ENCODE results near the gene RAB34.

RAB34 gene

DNA sequence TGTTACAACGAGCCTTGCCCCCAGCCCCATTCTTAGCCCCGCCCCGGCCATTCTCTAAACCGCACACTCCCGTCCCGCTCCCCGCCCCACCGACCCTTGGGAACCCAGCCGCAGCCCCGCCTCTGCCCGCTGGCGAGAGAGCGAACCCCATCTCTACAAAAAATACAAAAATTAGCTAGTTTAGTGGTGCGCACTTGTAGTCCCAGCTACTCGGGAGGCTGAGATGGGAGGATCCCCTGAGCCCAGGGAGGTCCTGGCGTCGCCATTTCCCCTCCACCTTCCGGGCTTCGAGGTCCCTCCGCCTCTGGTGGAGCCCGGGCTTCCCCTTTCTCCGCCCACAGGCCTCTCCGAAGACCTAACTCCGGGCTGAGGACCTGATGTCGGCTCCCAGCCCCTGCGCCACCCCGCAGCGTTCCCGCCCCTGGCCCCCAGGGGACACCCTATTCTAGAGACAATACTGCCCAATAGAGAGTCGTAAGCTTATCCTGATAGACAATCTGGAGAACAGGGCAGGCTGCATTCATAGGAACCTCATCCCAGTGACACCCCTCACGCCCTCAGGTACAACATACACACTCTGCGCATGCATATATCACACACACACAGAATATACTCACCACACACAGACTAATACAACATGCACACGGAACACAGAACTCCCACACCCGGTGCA lies 5.5 kb downstream of the RAB34 start:
- Histone ChIP-seq H3K14ac (ENCODE audit: low read length in 2 of 2) (no peak overlapping the region), H3K4me3 (ENCODE audit: insufficient read depth in 1 of 2, low read depth in 1 of 2, low read length in 2 of 2) (peak overlapping the region in 1 of 2 experiments; percentile 84), H3K79me1 (replicated peaks; ENCODE audit: low read length, poor library complexity, severe bottlenecking) (peaks cover 16% of the 10 kb centered on the region), H3K9ac (ENCODE audit: low read length) (peak overlapping the region; percentile 95), H3K4me2 (ENCODE audit: low read length, poor library complexity, severe bottlenecking) (no peak overlapping the region), H3K36me3 (ENCODE audit: control insufficient read depth in 1 of 2, insufficient read depth in 2 of 2, low read depth in 1 of 2, low read length in 2 of 2) (peaks cover 34 to 42% of the 10 kb centered on the region in 2 experiments), H2BK5ac (ENCODE audit: low read depth, low read length, poor library complexity, severe bottlenecking) (no peak overlapping the region), H3K27ac (ENCODE audit: low read length, poor library complexity, severe bottlenecking) (no peak overlapping the region), H3K23ac (ENCODE audit: low read length in 2 of 2) (peak overlapping the region in 1 of 2 experiments; percentile 10), H2BK12ac (ENCODE audit: low read length in 2 of 2) (peak overlapping the region; percentile 29), H2AFZ (ENCODE audit: low read depth, low read length) (no peak overlapping the region), H2BK120ac (ENCODE audit: low read depth, low read length) (peak overlapping the region; percentile 42), H3K9me3 (ENCODE audit: control insufficient read depth, low read length) (no peaks in the 10 kb centered on the region), H2AK5ac (ENCODE audit: low read length, severe bottlenecking) (no peak overlapping the region), H3K4ac (ENCODE audit: low read depth in 1 of 2, low read length in 2 of 2) (peak overlapping the region in 1 of 2 experiments; percentile 55), H4K8ac (ENCODE audit: low read length) (peak overlapping the region; percentile 90), H2BK15ac (ENCODE audit: low read depth, poor library complexity, severe bottlenecking) (no peak overlapping the region), H3K27me3 (ENCODE audit: control insufficient read depth in 1 of 2, insufficient read depth in 1 of 2, low read length in 2 of 2) (no peaks in the 10 kb centered on the region), H4K91ac (ENCODE audit: low read length) (peak overlapping the region; percentile 67), H3K18ac (ENCODE audit: low read depth in 1 of 2, low read length in 2 of 2) (peak overlapping the region; percentile 70 to 86), H3K4me1 (ENCODE audit: control insufficient read depth, insufficient read depth, low read depth, low read length) (peaks cover 23% of the 10 kb centered on the region)
- peak; percentile 55 for DNase-seq
- 22% methylated on average over 34 of the region's 34 CpGs for WGBS

DNA sequence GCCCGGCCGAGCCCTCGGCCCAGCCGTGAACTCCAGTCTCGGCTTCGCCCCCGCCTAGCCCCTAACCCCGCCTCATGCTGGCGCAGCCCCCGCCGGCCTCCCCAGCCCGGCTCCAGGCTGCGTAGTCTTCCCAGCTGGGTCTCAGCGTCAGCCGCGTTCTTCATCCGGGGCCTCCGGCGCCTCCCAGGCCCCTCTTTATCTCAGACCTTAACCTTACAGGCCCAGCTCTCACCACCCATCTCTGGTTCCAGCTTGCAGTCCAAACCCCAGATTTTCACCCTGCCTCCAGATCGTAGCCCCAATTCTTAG lies 6.0 kb downstream of the RAB34 start, which contains the start of gene PROCA1:
TSS of gene PROCA1 (minus strand) at position 166 of the 309 bp plus-strand sequence. CDS start 228 bp downstream, outside the sequence.
- Histone ChIP-seq H3K4me2 (ENCODE audit: low read length, poor library complexity, severe bottlenecking) (peak within 1 kb of the TSS; percentile 84), H3K27me3 (ENCODE audit: control insufficient read depth in 1 of 2, insufficient read depth in 1 of 2, low read length in 2 of 2) (no peaks in the 10 kb centered on the region), H3K36me3 (ENCODE audit: control insufficient read depth in 1 of 2, insufficient read depth in 2 of 2, low read depth in 1 of 2, low read length in 2 of 2) (peaks cover 34 to 42% of the 10 kb centered on the region in 2 experiments), H3K9me3 (ENCODE audit: control insufficient read depth, low read length) (no peaks in the 10 kb centered on the region), H3K79me1 (replicated peaks; ENCODE audit: low read length, poor library complexity, severe bottlenecking) (peaks cover 16% of the 10 kb centered on the region), H3K27ac (ENCODE audit: low read length, poor library complexity, severe bottlenecking) (peak within 1 kb of the TSS; percentile 63), H4K91ac (ENCODE audit: low read length) (peak within 1 kb of the TSS; percentile 73), H3K23ac (ENCODE audit: low read length in 2 of 2) (peak within 1 kb of the TSS in 1 of 2 experiments; percentile 77), H4K8ac (ENCODE audit: low read length) (peak within 1 kb of the TSS; percentile 90), H3K4me1 (ENCODE audit: control insufficient read depth, insufficient read depth, low read depth, low read length) (peaks cover 23% of the 10 kb centered on the region), H3K14ac (ENCODE audit: low read length in 2 of 2) (no peak within 1 kb of the TSS), H2BK15ac (ENCODE audit: low read depth, poor library complexity, severe bottlenecking) (peak within 1 kb of the TSS; percentile 65), H2BK120ac (ENCODE audit: low read depth, low read length) (peak within 1 kb of the TSS; percentile 78), H3K18ac (ENCODE audit: low read depth in 1 of 2, low read length in 2 of 2) (peak within 1 kb of the TSS; percentile 77 to 86), H2BK5ac (ENCODE audit: low read depth, low read length, poor library complexity, severe bottlenecking) (no peak within 1 kb of the TSS), H2BK12ac (ENCODE audit: low read length in 2 of 2) (peak within 1 kb of the TSS; percentile 30 to 37), H2AFZ (ENCODE audit: low read depth, low read length) (peak within 1 kb of the TSS; percentile 72), H2AK5ac (ENCODE audit: low read length, severe bottlenecking) (no peak within 1 kb of the TSS), H3K4ac (ENCODE audit: low read depth in 1 of 2, low read length in 2 of 2) (peak within 1 kb of the TSS; percentile 71 to 92), H3K9ac (ENCODE audit: low read length) (peak within 1 kb of the TSS; percentile 95), H3K4me3 (ENCODE audit: insufficient read depth in 1 of 2, low read depth in 1 of 2, low read length in 2 of 2) (peak within 1 kb of the TSS; percentile 60 to 84)
- no peak for DNase-seq
- 1% methylated on average over 20 of the region's 20 CpGs for WGBS

- Histone ChIP-seq H2AFZ (ENCODE audit: low read depth, low read length) (peak overlapping the region; percentile 72), H3K4ac (ENCODE audit: low read depth in 1 of 2, low read length in 2 of 2) (peak overlapping the region; percentile 71 to 92), H3K4me3 (ENCODE audit: insufficient read depth in 1 of 2, low read depth in 1 of 2, low read length in 2 of 2) (peak overlapping the region; percentile 60 to 84), H3K23ac (ENCODE audit: low read length in 2 of 2) (peak overlapping the region in 1 of 2 experiments; percentile 61), H2BK15ac (ENCODE audit: low read depth, poor library complexity, severe bottlenecking) (peak overlapping the region; percentile 65), H3K18ac (ENCODE audit: low read depth in 1 of 2, low read length in 2 of 2) (peak overlapping the region; percentile 77 to 86), H2AK5ac (ENCODE audit: low read length, severe bottlenecking) (no peak overlapping the region), H2BK5ac (ENCODE audit: low read depth, low read length, poor library complexity, severe bottlenecking) (no peak overlapping the region), H4K8ac (ENCODE audit: low read length) (peak overlapping the region; percentile 90), H3K27me3 (ENCODE audit: control insufficient read depth in 1 of 2, insufficient read depth in 1 of 2, low read length in 2 of 2) (no peaks in the 10 kb centered on the region), H2BK120ac (ENCODE audit: low read depth, low read length) (peak overlapping the region; percentile 78), H3K4me1 (ENCODE audit: control insufficient read depth, insufficient read depth, low read depth, low read length) (peaks cover 23% of the 10 kb centered on the region), H4K91ac (ENCODE audit: low read length) (peak overlapping the region; percentile 73), H3K14ac (ENCODE audit: low read length in 2 of 2) (no peak overlapping the region), H3K9ac (ENCODE audit: low read length) (peak overlapping the region; percentile 95), H3K36me3 (ENCODE audit: control insufficient read depth in 1 of 2, insufficient read depth in 2 of 2, low read depth in 1 of 2, low read length in 2 of 2) (peaks cover 39 to 46% of the 10 kb centered on the region in 2 experiments), H3K79me1 (replicated peaks; ENCODE audit: low read length, poor library complexity, severe bottlenecking) (peaks cover 16% of the 10 kb centered on the region), H3K27ac (ENCODE audit: low read length, poor library complexity, severe bottlenecking) (peak overlapping the region; percentile 63), H3K9me3 (ENCODE audit: control insufficient read depth, low read length) (no peaks in the 10 kb centered on the region), H2BK12ac (ENCODE audit: low read length in 2 of 2) (peak overlapping the region; percentile 30 to 37), H3K4me2 (ENCODE audit: low read length, poor library complexity, severe bottlenecking) (peak overlapping the region; percentile 84)
- WGBS: 1% methylated on average over 67 of the region's 74 CpGs
- DNase-seq: peak; percentile 90
Measured at GRCh38 chr17:28710861-28711722, 6.6 kb downstream of the RAB34 start.

DNA sequence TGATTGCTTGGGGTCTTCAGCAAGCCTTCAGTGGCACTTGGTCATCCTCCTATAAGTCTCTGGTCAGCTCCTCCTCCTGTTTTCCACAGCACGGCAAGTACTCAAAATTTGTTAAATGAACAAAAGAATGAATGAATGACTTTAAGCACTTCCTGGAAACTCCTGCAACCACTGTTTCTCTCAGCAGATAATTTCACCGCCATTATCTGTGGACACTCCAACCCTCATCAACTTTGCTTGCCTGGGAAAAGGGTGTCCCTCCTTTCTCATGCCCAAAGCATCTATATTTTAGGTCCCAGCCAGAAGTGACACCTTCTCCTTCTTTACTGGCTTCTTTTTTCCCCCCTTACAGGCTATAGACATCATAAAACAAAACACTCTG lies 10.3 kb downstream of the RAB34 start:
- H3K23ac ChIP-seq (ENCODE audit: low read length in 2 of 2): no peak overlapping the region
- H3K4me2 ChIP-seq (ENCODE audit: low read length, poor library complexity, severe bottlenecking): no peak overlapping the region
- H3K4ac ChIP-seq (ENCODE audit: low read depth in 1 of 2, low read length in 2 of 2): no peak overlapping the region
- no peak overlapping the region for H3K14ac ChIP-seq (ENCODE audit: low read length in 2 of 2)
- no peak overlapping the region for H2BK120ac ChIP-seq (ENCODE audit: low read depth, low read length)
- no peak overlapping the region for H3K27ac ChIP-seq (ENCODE audit: low read length, poor library complexity, severe bottlenecking)
- no peak overlapping the region for H3K18ac ChIP-seq (ENCODE audit: low read depth in 1 of 2, low read length in 2 of 2)
- H2BK5ac ChIP-seq (ENCODE audit: low read depth, low read length, poor library complexity, severe bottlenecking): no peak overlapping the region
- 98% methylated on average over 2 of the region's 2 CpGs for WGBS
- H3K36me3 ChIP-seq (ENCODE audit: control insufficient read depth in 1 of 2, insufficient read depth in 2 of 2, low read depth in 1 of 2, low read length in 2 of 2): peaks cover 42 to 48% of the 10 kb centered on the region in 2 experiments
- H2BK15ac ChIP-seq (ENCODE audit: low read depth, poor library complexity, severe bottlenecking): no peak overlapping the region
- no peaks in the 10 kb centered on the region for H3K9me3 ChIP-seq (ENCODE audit: control insufficient read depth, low read length)
- no peak for DNase-seq
- no peak overlapping the region for H4K8ac ChIP-seq (ENCODE audit: low read length)
- no peak overlapping the region for H2AK5ac ChIP-seq (ENCODE audit: low read length, severe bottlenecking)
- H3K79me1 ChIP-seq (replicated peaks; ENCODE audit: low read length, poor library complexity, severe bottlenecking): peaks cover 6% of the 10 kb centered on the region
- no peak overlapping the region for H2AFZ ChIP-seq (ENCODE audit: low read depth, low read length)
- H3K4me1 ChIP-seq (ENCODE audit: control insufficient read depth, insufficient read depth, low read depth, low read length): peaks cover 16% of the 10 kb centered on the region
- no peak overlapping the region for H3K9ac ChIP-seq (ENCODE audit: low read length)
- H3K4me3 ChIP-seq (ENCODE audit: insufficient read depth in 1 of 2, low read depth in 1 of 2, low read length in 2 of 2): no peak overlapping the region
- H3K27me3 ChIP-seq (ENCODE audit: control insufficient read depth in 1 of 2, insufficient read depth in 1 of 2, low read length in 2 of 2): no peaks in the 10 kb centered on the region
- no peak overlapping the region for H2BK12ac ChIP-seq (ENCODE audit: low read length in 2 of 2)
- H4K91ac ChIP-seq (ENCODE audit: low read length): no peak overlapping the region
